Ishikawa (cell line): ENCODE results near the gene TMEM208.

Source experiments
- CEBPB ChIP-seq: IDR thresholded peaks from 2 replicates; pipeline ENCODE4 v1.6.1; 2012
- FOXM1 ChIP-seq: IDR thresholded peaks from 2 replicates; pipeline ENCODE4 v1.6.1; 2012; ENCODE audit warnings: low read depth, borderline replicate concordance
- REST ChIP-seq: IDR thresholded peaks from 2 replicates; pipeline ENCODE4 v1.6.1; 2012; ENCODE audit warnings: low read depth, mild to moderate bottlenecking
- TAF1 ChIP-seq: IDR thresholded peaks from 2 replicates; pipeline ENCODE4 v1.6.1; 2012; ENCODE audit warnings: low read depth, mild to moderate bottlenecking

GRCh38 chr16:67186550-67186950 is 40.4 kb upstream of the TMEM208 start:
- no peak for TF ChIP-seq TAF1
- TF ChIP-seq CEBPB: no peak
- no peak for TF ChIP-seq FOXM1
- TF ChIP-seq REST: no peak
